Parathyroid adenoma (tissue), 2 donors: ENCODE results near the gene PPAT.
"Not testable (repeated sequence)": the region's sequence is repeated elsewhere in the genome, so short reads cannot be mapped to it uniquely, and the experiment has no call there.

Source experiments
- H2AFZ ChIP-seq: fragments of 300-600 bp; sonication (generic); one replicate; pipeline ENCODE4 v1.7.0; 2017; ENCODE audit warnings: antibody characterized with exemption, mild to moderate bottlenecking
- H3K27ac ChIP-seq: fragments of 300-600 bp; sonication (generic); one replicate; pipeline ENCODE4 v1.7.0; 2017
- H3K27me3 ChIP-seq: fragments of 300-600 bp; sonication (generic); one replicate; pipeline ENCODE4 v1.7.0; 2017; ENCODE audit warnings: low read length; ENCODE audit not compliant: control insufficient read depth, insufficient read depth
- H3K36me3 ChIP-seq: fragments of 300-600 bp; sonication (generic); one replicate; pipeline ENCODE4 v1.7.0; 2017; ENCODE audit warnings: low read length; ENCODE audit not compliant: control insufficient read depth, insufficient read depth
- H3K4me1 ChIP-seq: fragments of 300-600 bp; sonication (generic); one replicate; pipeline ENCODE4 v1.7.0; 2017; ENCODE audit warnings: control low read depth
- H3K4me2 ChIP-seq: fragments of 300-600 bp; sonication (generic); one replicate; pipeline ENCODE4 v1.7.0; 2017; ENCODE audit warnings: low read length
- H3K4me3 ChIP-seq: fragments of 300-600 bp; sonication (generic); one replicate; pipeline ENCODE4 v1.7.0; 2017; ENCODE audit warnings: low read depth, low read length
- H3K79me2 ChIP-seq: fragments of 300-600 bp; sonication (generic); one replicate; pipeline ENCODE4 v1.7.0; 2017; ENCODE audit warnings: control low read depth
- H3K9ac ChIP-seq: fragments of 300-600 bp; sonication (generic); one replicate; pipeline ENCODE4 v1.7.0; 2017; ENCODE audit warnings: mild to moderate bottlenecking
- H3K9me3 ChIP-seq: fragments of 300-600 bp; sonication (generic); one replicate; pipeline ENCODE4 v1.7.0; 2017; ENCODE audit warnings: low read length; ENCODE audit not compliant: control insufficient read depth
- CTCF ChIP-seq: fragments of 300-600 bp; sonication (generic); IDR thresholded peaks from one replicate; pipeline ENCODE4 v1.7.0; 2017; ENCODE audit warnings: antibody characterized with exemption, mild to moderate bottlenecking
- donor health status: primary hyperparathyroidism.

PPAT gene

GRCh38 chr4:56370377-56370776 is 65.0 kb downstream of the PPAT start:
- H3K4me1 ChIP-seq, result no peaks in the 10 kb centered on the region
- H3K4me2 ChIP-seq, result no peak overlapping the region
- TF ChIP-seq CTCF, result no peak
- no peak overlapping the region for H3K27ac ChIP-seq
- no peaks in the 10 kb centered on the region for H3K9me3 ChIP-seq
- H3K79me2 ChIP-seq, result no peaks in the 10 kb centered on the region
- H3K36me3 ChIP-seq, result no peaks in the 10 kb centered on the region
- no peak overlapping the region for H3K9ac ChIP-seq
- no peak overlapping the region for H3K4me3 ChIP-seq
- H2AFZ ChIP-seq, result no peak overlapping the region
- no peaks in the 10 kb centered on the region for H3K27me3 ChIP-seq

- H3K9ac ChIP-seq, H3K4me2 ChIP-seq, H3K27me3 ChIP-seq, H3K9me3 ChIP-seq, H2AFZ ChIP-seq, H3K79me2 ChIP-seq, H3K27ac ChIP-seq, H3K4me1 ChIP-seq, H3K4me3 ChIP-seq, H3K36me3 ChIP-seq: not testable (repeated sequence)
These were observed 72.4 kb downstream of the PPAT start for GRCh38 chr4:56362981-56363380.

- Histone ChIP-seq H3K27me3 (no peaks in the 10 kb centered on the region), H2AFZ (no peak overlapping the region), H3K4me3 (no peak overlapping the region), H3K4me1 (no peaks in the 10 kb centered on the region), H3K9ac (no peak overlapping the region), H3K79me2 (no peaks in the 10 kb centered on the region), H3K4me2 (no peak overlapping the region), H3K27ac (no peak overlapping the region), H3K36me3 (no peaks in the 10 kb centered on the region), H3K9me3 (no peaks in the 10 kb centered on the region)
- no peak for TF ChIP-seq CTCF
These were observed 75.3 kb downstream of the PPAT start for GRCh38 chr4:56360071-56360470.

- Histone ChIP-seq H3K9ac (no peak overlapping the region), H3K4me2 (no peak overlapping the region), H3K4me3 (no peak overlapping the region), H3K79me2 (no peaks in the 10 kb centered on the region), H3K4me1 (no peaks in the 10 kb centered on the region), H3K36me3 (no peaks in the 10 kb centered on the region), H2AFZ (no peak overlapping the region), H3K9me3 (no peaks in the 10 kb centered on the region), H3K27ac (no peak overlapping the region), H3K27me3 (no peaks in the 10 kb centered on the region)
- TF ChIP-seq CTCF, result no peak
These were observed 78.8 kb downstream of the PPAT start for GRCh38 chr4:56356650-56357049.

GRCh38 chr4:56348576-56348975 is 86.8 kb downstream of the PPAT start:
- H3K4me2 ChIP-seq, result no peak overlapping the region
- H3K9me3 ChIP-seq, result no peaks in the 10 kb centered on the region
- H3K36me3 ChIP-seq, result no peaks in the 10 kb centered on the region
- H3K79me2 ChIP-seq, result no peaks in the 10 kb centered on the region
- no peak overlapping the region for H3K9ac ChIP-seq
- H2AFZ ChIP-seq, result no peak overlapping the region
- no peak for TF ChIP-seq CTCF
- H3K4me3 ChIP-seq, result no peak overlapping the region
- H3K27ac ChIP-seq, result no peak overlapping the region
- no peaks in the 10 kb centered on the region for H3K4me1 ChIP-seq
- no peaks in the 10 kb centered on the region for H3K27me3 ChIP-seq
